ENCODE measurements around the gene CLN6. TPM values are rescaled to one million over a fixed set of nuclear protein-coding genes. Genes with fewer than 3 reads are reported as not detected.
"Not testable (repeated sequence)": the region's sequence is repeated elsewhere in the genome, so short reads cannot be mapped to it uniquely, and the experiment has no call there.

Gene CLN6
- total and polyA plus RNA-seq, 12 donors, result 9.2 to 36.6 (median 25.8) TPM

GRCh38 chr15:68224546-68225250, 4.8 kb downstream of the CLN6 start:
- peaks cover 8 to 23% of the 10 kb centered on the region in 2 donors for H3K4me1 ChIP-seq (replicated peaks in 1 of 2)
- no peaks in the 10 kb centered on the region for H3K9me3 ChIP-seq (replicated peaks in 1 of 3)
- intact Hi-C loops (cut with DNase I), result no loop called here
- H3K4me3 ChIP-seq, result no peak overlapping the region
- H3K27me3 ChIP-seq, result no peaks in the 10 kb centered on the region
- DNase-seq, result peak in 1 of 7 donors; percentile 51
- no peak for TF ChIP-seq CTCF (IDR thresholded peaks at IDR 0.05)
- TF ChIP-seq POLR2A (IDR thresholded peaks at IDR 0.05), result no peak
- H3K36me3 ChIP-seq (replicated peaks in 1 of 2), result no peaks in the 10 kb centered on the region
- WGBS, 4 donors, result 74 to 85% (median 83%) methylated on average over 3 of the region's 3 CpGs
- no peak overlapping the region for H3K27ac ChIP-seq

- no peak for TF ChIP-seq POLR2A (IDR thresholded peaks at IDR 0.05)
- no peak for TF ChIP-seq CTCF (IDR thresholded peaks at IDR 0.05)
- Histone ChIP-seq H3K4me1 (replicated peaks in 1 of 2) (peaks cover 8 to 23% of the 10 kb centered on the region in 2 donors), H3K9me3 (replicated peaks in 1 of 3) (no peaks in the 10 kb centered on the region), H3K4me3 (no peak overlapping the region), H3K27ac (no peak overlapping the region), H3K27me3 (no peaks in the 10 kb centered on the region), H3K36me3 (replicated peaks in 1 of 2) (no peaks in the 10 kb centered on the region)
- DNase-seq, result peak in 6 of 7 donors; percentile 34 to 72 (median 59)
- intact Hi-C loops (cut with DNase I), result no loop called here
- WGBS, 4 donors, result 34 to 64% (median 46%) methylated on average over 3 of the region's 3 CpGs
These were observed 5.4 kb downstream of the CLN6 start for GRCh38 chr15:68224108-68224507.

- peak in 1 of 7 donors; percentile 44 for DNase-seq
- TF ChIP-seq POLR2A (IDR thresholded peaks at IDR 0.05) (no peak), CTCF (IDR thresholded peaks at IDR 0.05) (no peak)
- H3K36me3 ChIP-seq (replicated peaks in 1 of 2), result no peaks in the 10 kb centered on the region
- no peaks in the 10 kb centered on the region for H3K9me3 ChIP-seq (replicated peaks in 1 of 3)
- H3K27ac ChIP-seq, result no peak overlapping the region
- H3K4me3 ChIP-seq, result no peak overlapping the region
- no peaks in the 10 kb centered on the region for H3K27me3 ChIP-seq
- intact Hi-C loops (cut with DNase I), result no loop called here
- 95 to 98% (median 97%) methylated on average over 6 of the region's 6 CpGs for WGBS, 4 donors
- H3K4me1 ChIP-seq (replicated peaks in 1 of 2), result peaks cover 2 to 15% of the 10 kb centered on the region in 2 donors
These were observed 6.4 kb downstream of the CLN6 start for GRCh38 chr15:68223171-68223570.

DNA sequence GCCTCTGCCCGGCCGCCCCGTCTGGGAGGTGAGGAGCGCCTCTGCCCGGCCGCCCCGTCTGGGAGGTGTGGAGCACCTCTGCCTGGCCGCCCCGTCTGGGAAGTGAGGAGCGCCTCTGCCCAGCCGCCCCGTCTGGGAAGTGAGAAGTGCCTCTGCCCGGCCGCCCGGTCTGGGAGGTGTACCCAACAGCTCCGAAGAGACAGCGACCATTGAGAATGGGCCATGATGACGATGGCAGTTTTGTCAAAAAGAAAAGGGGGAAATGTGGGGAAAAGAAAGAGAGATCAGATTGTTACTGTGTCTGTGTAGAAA, 7.1 kb downstream of the CLN6 start:
- H3K4me1 ChIP-seq (replicated peaks in 1 of 2); intact Hi-C loops (cut with DNase I); H3K4me3 ChIP-seq; H3K27me3 ChIP-seq; H3K9me3 ChIP-seq (replicated peaks in 1 of 3); H3K27ac ChIP-seq; H3K36me3 ChIP-seq (replicated peaks in 1 of 2): not testable (repeated sequence)
- DNase-seq, result peak in 1 of 7 donors; percentile 31
- 92 to 99% (median 97%) methylated on average over 7 to 18 of the region's 18 CpGs for WGBS, 4 donors

GRCh38 chr15:68221530-68222431, 7.7 kb downstream of the CLN6 start:
- WGBS, 4 donors, result 88 to 100% (median 95%) methylated on average over 4 to 55 of the region's 55 CpGs
- peak in 1 of 7 donors; percentile 25 for DNase-seq
- intact Hi-C loops (cut with DNase I); H3K9me3 ChIP-seq (replicated peaks in 1 of 3); H3K27me3 ChIP-seq; H3K27ac ChIP-seq; H3K4me1 ChIP-seq (replicated peaks in 1 of 2); H3K36me3 ChIP-seq (replicated peaks in 1 of 2); H3K4me3 ChIP-seq: not testable (repeated sequence)

Data from adrenal gland (tissue), 12 donors.